Hematopoietic multipotent progenitor cell (in vitro differentiated cells): ENCODE measurements around the gene ENOX1. TPM values are rescaled to one million over a fixed set of nuclear protein-coding genes. Genes with fewer than 3 reads are reported as not detected.

Experiments
- DNase-seq, 3 donors: peaks; one replicate each; pipeline ENCODE4 v3.0.0-alpha.2; 2011 to 2015; ENCODE audit warnings: low read depth in 2 of 3, low spot score in 2 of 3
- total RNA-seq: library from RNA; depleted of rRNA; stranded (reverse); fragments of >200 nt; gene quantifications from one replicate; pipeline ENCODE4 v1.2.3, GENCODE V29; 2012

Gene ENOX1
- total RNA-seq, 1 donor, result 0.54 TPM

DNA sequence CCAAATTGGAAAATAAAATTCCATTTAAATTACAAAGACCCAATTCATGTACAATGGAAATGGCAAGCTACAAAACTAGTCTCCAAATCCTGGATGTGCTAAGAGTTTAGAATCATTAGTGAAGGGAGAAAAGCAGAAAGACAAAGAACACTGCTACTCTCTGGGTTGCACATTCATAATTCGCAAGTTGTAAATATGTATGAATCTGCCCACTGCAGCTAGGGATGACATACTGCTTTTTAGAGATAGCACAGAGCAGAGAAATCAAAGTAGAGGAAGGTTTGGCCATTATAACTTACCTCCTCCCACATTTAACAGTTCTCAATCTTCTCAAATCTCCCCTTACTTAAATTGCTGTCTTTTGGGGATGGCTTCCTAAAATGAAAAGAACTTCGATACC is 231.1 kb downstream of the ENOX1 start:
- no peak for DNase-seq

DNA sequence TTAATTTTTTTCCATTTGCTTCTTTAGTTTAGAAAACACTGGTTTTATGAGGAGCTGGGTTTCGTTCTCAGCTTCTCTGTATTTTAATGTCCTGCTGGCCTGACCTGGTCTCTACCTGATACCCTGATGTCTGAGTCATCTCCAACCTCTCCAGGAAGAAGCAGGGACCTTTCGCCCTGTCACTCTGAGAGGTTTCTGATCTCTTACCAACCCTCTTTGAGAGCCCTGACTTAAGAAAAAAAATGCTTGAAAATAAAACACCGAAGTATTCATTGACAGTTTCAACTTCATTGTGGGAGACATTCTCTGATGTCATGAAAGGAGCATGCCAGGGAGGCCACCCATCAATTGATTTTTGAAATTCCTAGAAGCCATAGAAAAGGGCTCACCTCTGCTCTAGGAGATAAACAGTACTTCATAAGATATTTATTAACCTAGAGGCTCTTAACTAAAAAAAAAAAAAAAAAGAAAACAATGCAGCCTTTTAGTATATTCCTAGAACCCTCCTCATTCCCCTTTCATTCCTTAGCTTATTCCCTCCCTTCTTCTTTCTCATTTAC is 234.8 kb downstream of the ENOX1 start:
- no peak for DNase-seq

DNA sequence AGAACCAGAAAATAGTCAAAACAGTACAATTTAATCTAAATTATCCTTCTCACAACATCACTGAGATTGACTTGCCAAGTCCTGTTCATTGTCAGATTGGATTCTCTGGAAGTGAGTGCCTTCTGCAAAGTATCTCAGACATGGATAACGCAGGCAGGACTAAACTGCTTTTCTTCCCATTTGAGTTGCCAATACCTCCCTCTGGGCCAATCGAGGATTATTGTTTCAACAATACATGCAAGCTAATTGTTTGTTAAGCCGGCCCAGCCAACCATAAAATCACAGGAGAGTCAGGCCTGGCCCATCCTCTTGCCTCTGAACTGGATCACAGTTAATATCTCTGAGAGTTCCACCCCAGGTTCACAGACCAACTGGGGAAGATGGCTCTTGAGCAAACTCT is 240.0 kb downstream of the ENOX1 start:
- DNase-seq, result no peak

DNA sequence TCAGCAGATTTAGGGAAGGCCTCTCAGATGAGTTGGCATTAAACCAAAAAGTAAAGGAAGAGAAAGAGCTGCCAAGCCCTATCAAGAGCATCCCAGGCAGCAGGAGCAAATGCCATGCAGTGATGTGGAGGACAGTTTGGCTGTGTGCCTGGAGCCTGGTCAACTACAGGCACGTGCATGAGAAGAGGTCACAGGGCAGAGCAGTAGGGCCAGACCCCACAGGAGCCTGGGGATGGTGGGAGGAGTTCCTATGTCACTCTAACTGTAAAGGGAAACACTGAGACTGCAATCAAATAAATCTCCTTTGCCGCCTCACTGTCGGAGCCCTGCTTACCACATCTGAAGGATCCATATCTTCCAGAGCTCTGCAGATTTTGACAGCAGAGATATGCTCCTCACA is 240.5 kb downstream of the ENOX1 start:
- peak in 2 of 3 donors; percentile 8 to 51 for DNase-seq

DNA sequence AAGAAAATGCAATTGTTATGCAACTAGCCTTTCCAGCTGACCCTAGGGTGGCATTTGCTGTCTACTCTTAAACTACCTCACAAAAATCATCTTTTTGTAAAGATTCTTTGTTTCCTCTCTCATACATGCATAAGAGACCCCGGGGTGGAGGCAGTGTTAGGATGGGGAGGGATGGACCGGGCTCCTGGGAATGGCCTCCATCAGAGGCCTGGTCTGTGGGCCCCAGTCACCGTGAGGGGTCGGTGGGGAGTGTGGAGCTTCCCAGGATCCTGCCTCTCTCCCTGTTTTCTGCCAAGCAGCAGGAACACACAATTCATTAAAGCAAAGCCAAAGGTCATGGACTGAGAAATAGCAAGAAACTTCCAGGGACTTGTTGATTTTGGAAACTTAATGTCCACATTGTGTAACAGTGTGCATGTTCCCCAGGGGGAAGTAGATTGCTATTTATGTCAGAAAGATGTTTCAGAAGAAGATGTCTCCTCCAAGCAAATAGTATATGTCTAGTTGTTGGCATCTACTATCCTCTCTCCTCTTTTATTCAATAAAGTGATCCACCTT is 241.4 kb downstream of the ENOX1 start:
- DNase-seq, result no peak

DNA sequence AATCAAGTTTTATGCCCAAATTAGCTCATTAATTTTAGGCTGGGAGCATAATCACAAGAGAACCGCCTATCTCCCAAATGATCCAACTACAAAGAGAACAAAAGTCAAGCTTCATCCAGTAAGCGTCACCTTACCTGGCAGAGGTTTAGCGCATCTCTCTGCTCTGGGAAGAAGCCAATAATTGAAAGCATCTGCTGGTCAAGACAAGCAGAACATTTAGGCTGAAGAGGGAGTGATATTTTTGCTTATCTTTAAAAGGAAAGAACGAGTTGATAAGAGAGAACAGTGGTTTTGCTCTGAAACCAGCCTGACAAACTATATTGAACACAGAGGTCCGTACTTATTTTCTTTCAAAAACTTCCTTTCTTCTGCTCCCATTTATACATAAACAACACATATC is 242.1 kb downstream of the ENOX1 start:
- DNase-seq, result no peak

DNA sequence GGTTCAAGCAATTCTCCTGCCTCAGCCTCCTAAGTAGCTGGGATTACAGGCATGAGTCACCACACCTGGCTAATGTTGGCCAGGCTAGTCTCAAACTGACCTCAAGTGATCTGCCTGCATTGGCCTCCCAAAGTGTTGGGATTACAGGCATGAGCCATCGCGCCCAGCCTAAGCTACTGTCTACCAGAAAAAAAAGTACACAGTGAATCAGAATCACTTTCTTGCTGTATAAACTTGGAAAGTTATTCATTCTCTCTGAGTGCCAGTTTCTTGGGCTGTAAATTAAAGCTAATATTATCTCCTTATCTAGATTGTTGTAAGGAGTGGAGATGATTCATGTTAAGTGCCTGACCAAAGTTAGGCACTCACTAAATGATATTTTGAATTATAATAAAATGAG is 242.8 kb downstream of the ENOX1 start:
- no peak for DNase-seq

DNA sequence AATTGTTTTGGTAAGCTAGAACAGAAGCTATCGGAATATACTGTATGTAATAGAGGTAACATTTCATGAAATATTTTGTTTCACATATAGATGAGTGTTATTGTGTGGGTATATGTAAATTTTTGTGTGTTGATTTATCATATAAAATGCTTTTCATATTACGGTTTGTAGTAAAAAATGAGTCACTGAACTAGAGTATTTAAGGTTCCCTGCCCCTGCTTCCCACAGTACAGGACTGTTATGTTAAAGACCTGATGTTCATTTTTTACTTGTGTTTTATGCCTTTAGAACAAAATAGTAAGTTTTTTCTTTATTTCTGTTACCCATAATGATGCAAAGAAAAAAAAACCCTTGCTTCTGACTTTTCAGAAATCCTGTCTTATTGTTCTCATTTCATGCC is 243.4 kb downstream of the ENOX1 start:
- no peak for DNase-seq

DNA sequence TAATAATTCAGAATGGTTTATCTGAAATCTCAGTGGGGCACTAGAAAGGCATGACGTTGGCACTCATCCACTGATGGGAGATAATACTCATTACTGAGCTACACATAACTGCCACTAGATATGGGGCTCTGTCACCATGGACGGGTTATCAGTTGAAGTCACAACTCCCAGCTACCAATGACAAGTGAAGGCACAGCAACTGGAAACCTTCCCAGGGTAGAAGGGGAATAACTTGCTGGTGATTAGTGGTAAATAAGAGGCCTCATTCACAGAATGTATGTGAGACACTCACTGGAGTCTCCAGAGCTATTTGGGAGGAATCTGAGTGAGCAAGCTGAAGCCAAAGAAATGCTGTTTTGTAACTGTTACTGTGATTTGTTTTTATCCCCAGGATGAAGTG is 249.6 kb downstream of the ENOX1 start:
- no peak for DNase-seq

DNA sequence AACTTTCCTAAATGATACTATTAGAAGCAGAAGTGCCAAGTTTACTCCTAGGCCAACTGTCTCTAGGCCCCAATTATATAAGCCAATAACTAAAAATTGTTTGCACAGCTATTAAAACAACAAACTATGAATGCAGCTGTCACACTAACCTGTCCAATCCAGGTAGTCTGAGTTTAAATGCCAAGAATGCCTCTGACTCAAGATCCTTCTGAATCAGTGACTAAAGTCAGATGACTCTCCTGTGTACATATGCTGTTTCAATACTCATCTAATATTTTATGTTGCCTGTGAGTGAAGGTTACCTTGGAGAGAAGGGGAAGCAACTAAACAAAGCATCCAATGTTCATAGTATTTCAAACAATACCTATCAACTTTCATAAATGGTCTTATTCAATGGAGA is 257.0 kb downstream of the ENOX1 start:
- no peak for DNase-seq

DNA sequence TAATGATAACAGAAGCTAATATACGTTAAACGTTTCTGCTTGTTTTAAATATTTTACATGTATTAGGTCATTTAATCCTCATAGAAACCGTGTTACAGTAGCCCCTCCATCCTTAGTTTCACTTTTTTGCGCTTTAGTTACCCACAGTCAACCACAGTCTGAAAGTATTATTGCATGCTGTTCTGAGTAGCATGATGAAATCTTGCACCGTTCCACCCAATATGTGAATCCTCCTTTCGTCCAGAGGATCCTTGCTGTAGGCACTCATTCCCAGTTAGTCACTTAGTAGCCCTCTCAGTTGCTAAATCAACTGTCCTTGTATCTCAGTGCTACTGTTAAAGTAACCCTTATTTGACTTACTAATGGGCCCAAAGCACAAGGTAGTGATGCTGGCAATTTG is 257.8 kb downstream of the ENOX1 start:
- no peak for DNase-seq

DNA sequence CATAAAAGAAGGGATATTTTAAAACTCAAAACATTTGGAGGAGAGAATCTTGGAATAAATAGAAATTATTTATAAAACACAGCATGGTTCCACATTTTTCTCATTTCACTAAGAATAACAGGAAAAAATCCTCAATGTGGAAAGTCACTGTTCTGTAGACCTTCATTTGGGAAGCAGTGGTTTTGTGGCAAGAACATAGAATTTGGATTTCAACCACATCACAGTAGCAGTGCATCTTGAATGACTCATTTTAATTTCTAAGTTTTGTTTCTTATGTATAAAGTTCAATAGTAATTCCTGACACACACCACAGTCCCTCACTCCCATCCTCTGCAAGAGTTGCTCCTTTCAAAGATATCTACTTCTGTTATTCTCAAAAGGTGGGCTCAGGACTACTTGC is 264.0 kb downstream of the ENOX1 start:
- DNase-seq, result no peak

DNA sequence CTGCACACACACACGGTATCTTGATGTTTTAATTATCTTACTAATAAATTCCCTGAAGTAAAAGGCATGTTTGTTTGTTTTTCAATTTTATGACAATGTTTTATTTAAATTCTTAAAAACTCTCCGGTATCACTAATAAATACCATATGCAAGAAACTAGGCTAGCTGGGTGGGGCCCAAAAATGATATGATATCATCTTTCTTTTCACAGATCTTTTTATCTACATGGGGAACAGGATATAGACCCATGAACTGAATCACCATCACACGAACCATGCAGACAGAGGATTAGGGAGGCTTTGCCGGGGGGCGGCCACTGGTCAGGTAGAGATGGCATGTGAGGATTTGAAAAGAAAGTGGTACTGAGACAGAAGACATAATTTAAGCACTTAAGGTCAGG is 266.4 kb downstream of the ENOX1 start:
- no peak for DNase-seq

DNA sequence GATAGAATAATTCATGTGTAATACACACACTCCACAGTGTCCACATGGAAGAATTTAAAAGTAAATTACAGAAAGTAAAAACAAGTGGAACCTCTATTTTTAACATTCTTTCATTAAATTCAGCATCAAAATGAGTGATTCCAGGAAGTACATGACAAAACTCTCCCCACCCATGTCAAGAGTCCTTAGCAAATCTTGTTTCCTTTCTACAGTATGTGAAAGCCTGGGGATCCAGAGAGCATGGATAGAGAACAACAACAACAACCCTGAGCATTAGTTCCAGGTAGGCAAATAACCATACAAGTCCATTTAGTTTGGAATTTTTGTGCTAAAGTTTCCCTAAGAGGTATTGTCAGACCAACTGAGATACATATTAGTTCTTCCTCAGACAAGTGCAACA is 267.9 kb downstream of the ENOX1 start:
- DNase-seq, result no peak

DNA sequence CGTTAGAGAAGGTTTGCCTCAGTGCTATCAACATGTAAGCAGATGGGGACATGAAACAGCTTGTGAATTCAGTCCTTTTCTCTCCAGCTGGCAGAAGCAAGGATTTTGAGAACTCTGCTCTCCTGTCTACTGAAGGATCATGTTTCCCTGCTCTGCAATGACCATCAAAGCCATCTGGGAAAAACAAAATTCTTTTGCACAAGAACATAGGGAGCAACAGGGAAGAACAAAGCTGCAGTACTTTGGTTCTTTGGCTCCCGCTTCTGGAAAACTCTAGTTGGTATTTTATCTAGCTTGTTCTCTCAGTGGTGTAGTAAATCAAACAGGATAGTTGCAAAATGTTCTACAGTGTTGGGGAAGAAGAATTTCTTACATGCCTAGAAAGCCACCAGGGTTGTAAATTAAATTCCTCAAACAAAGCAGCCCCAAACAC is 270.4 kb downstream of the ENOX1 start:
- DNase-seq, result peak in 1 of 3 donors; percentile 13

DNA sequence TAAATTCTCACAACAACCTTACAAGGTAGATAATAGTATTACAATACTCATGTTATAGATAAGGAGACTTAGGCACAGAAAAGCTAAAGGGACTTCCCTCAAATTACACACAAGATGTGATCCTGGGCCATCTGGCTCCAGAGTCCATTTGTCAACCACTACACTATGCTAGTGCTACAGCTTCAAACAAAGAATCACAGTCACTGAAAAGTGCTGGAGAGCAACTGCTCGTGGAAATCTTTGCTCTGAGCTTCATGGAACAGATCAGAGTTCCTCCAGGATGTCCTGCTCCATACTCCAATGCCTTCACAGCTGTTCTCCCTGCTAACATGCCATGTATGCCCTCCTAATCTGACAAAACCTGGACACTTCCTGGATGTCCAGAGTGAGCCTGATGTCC is 271.2 kb downstream of the ENOX1 start:
- no peak for DNase-seq

DNA sequence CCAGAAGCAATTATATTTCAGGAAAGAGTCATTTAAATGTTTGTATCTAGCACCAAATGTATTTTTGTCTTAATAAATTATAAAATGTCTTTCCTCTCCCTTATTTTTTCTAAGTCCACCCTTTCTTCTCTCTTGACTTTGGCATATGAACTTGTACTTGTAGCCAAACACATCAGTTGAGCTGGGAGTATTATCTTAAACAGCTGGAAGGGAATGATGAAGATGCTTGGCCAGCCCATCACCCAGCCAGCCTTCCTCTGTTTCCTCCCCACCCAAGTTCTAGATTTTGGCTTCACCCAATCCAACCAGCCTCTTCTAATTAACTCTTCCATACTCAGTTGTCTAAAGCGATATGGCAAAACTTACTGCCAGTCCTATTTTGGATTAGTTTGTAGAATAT is 272.5 kb downstream of the ENOX1 start:
- no peak for DNase-seq

DNA sequence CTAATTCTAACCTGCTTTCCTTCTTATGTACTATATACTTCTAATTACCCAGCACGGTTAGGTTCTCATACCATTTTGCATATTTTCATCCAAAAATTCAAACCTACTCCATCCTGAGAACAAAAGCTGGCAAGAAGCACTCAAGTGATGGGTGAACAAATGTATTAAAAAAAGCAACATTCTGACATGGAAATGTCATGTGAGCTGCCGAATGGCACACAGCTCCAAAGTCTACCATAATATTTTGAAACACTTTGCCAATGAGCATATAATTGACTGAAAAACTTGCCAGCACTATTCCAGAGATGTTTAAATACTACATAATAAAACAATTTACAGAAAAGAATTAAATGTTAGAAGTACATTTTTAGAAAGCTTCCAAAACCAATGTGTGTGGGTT is 274.6 kb downstream of the ENOX1 start:
- DNase-seq, result no peak

DNA sequence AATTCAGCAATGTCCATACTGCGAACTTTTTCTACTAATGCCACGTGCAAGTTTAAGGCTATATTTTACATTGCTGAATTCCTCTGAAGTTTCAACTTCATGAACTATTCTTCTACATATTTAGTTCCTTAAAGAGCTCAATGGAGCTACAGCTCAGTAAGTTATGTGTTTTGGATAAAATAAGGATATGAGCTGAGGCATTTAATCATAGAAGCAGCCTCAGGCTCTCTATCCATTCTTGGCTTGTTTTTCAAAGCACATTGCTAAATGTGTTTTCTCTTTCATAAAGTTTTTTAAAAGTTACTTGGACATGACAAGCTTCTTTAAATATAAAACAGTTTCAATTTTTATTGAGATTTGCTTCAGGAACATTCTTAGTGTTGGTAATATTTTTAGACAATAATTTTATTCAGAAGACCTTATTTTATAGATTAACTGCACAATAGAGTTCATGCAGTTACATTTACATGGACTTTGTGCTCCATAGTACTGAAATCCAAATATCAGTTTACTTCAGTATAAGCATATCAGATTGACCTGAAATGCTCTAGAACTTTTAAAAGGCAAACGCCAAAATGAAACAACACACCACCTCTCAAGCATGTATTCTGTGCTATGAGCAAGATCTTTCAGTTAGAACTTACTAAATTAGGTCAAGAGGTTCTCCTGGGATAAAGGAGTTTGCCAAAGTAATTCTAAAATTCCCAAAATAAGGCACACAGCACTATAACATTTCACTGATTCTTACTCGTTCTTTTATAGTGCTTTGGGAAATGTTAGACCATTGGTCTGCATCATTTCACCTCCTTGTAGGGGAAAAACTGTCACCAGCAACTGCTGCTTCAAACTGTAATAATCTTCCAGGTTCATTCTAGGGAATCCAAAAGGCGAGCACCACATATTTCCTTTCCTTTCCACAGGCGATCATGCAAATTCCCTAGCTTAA is 275.5 kb downstream of the ENOX1 start:
- no peak for DNase-seq

DNA sequence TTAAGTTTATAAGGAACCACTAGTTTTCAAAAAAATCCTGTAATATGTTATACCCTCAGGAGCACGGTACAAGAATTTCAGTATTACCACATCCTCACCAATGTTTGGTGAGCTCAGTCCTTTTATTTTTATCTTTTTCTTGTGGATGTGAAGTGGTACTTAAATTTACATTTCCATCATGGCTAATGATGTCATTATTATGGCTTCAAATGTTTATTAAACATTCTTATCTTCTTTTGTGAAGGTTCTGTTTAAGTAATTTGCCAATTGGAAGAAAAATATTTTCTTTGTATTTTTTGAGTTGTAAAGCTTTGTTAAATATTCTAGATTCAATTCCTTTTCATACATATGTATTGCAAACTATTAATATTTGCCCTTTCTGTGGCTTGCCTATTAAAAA is 291.0 kb downstream of the ENOX1 start:
- DNase-seq, result no peak

DNA sequence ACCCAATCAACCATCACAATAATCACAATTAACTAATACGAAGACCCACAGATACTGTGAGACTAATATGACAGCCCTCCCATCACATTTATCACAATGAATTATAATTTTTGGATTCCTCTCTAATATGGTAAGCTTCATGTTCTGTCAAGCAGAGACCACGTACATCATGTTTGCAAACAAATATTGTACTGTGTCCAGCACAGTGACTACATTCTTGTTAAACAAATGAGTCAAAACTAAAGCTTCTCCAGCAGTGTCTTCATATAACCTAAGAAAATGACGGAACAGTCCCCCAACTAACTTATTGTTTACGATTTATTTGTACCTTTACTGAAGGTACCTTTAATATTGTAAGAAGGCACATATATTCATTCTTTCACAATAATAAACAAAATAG is 292.6 kb downstream of the ENOX1 start:
- DNase-seq, result no peak

DNA sequence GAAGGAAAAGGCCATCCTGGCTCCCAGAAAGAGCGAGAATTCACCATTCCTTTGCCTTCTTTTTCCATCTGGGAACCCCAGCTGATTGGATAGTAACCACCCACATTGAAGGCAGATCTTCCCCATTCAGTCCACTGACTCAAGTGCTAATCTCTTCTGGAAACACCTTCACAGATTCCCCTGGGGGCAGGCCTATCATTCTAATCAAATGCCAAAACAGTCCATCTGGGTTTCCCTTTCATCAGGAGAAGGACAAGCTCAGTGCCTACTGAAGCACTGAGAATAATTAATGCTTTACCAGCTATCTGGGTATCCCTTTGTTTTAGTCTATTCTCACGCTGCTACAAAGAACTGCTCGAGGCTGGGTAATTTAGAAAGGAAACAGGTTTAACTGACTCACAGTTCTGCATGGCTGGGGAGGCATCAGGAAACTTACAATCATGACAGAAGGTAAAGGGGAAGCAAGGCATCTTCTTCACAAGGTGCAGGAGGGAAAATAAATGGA is 293.2 kb downstream of the ENOX1 start:
- DNase-seq, result no peak
